Measurements from ENCODE around the gene DCTD. TPM values are rescaled to one million over a fixed set of nuclear protein-coding genes. Genes with fewer than 3 reads are reported as not detected.
"Not testable (repeated sequence)": the region's sequence is repeated elsewhere in the genome, so short reads cannot be mapped to it uniquely, and the experiment has no call there.

The DCTD gene
- total and polyA plus RNA-seq, 2 experiments from 2014 or later = 133 to 170 TPM

DNA sequence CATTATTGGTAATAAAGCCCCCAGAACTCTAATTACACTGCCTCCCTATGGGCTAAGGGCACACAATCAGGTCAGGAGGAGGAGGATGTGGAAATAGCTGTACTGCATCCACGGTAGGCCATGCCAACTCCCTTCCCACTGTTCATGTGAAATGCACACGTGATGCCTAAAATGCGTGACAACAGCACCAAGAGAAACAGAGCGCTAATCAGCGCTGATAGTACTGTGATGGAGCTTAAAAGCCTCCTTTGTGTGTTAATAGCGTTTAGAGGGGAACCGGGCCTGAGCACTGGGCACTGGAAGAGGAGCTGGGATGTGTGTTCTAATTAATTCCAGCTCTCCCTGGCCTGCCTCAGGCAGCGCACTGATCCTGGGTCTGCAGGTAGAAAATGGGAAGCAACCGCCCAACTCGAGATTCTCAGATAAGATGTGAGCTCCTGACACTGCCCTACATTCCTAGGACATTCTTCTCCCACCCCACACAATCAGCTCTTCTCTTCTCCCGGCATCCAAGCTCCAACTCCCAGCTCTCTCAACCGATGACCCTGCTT is 12.9 kb downstream of the DCTD start:
- in situ Hi-C loops (cut with MboI) = no loop called here
- no peaks in the 10 kb centered on the region for H4K20me1 ChIP-seq (ENCODE audit: insufficient read depth)
- no peak overlapping the region for H3K27ac ChIP-seq
- DNase-seq = no peak
- no peak overlapping the region for H2AFZ ChIP-seq
- H3K4me2 ChIP-seq (ENCODE audit: unreplicated experiment) = no peak overlapping the region
- peaks cover 89% of the 10 kb centered on the region for H3K79me2 ChIP-seq (ENCODE audit: insufficient read depth)
- H3F3A ChIP-seq (ENCODE audit: insufficient read depth) = 0 out of 2 replicates have a peak, but pooled peaks cover 5% of the 10 kb centered on the region
- no peaks in the 10 kb centered on the region for H3K9me2 ChIP-seq (ENCODE audit: insufficient read depth)
- H3K36me3 ChIP-seq (ENCODE audit: low read depth) = peaks cover 43% of the 10 kb centered on the region
- no peaks in the 10 kb centered on the region for H3K9me3 ChIP-seq (ENCODE audit: low read depth)
- no peak overlapping the region for H3K9ac ChIP-seq
- no peaks in the 10 kb centered on the region for H3K4me1 ChIP-seq (ENCODE audit: insufficient read depth)
- no peaks in the 10 kb centered on the region for H3K27me3 ChIP-seq (replicated peaks; ENCODE audit: insufficient read depth)
- WGBS, 2 experiments (ENCODE audit: low coverage in 1 of 2, low lambda C conversion rate in 2 of 2, missing lambda C conversion rate in 2 of 2) = 74 to 76% methylated on average over 11 to 12 of the region's 12 CpGs
- TF ChIP-seq EZH2phosphoT487 (IDR thresholded peaks at IDR 0.05; ENCODE audit: insufficient read depth, low read depth) (no peak), EZH2 (IDR thresholded peaks at IDR 0.05; ENCODE audit: insufficient read depth, poor library complexity, severe bottlenecking) (no peak)
- no peak overlapping the region for H3K4me3 ChIP-seq

- H4K20me1 ChIP-seq (ENCODE audit: insufficient read depth) = no peaks in the 10 kb centered on the region
- peaks cover 47% of the 10 kb centered on the region for H3K36me3 ChIP-seq (ENCODE audit: low read depth)
- in situ Hi-C loops (cut with MboI) = no loop called here
- DNase-seq = no peak
- peaks cover 89% of the 10 kb centered on the region for H3K79me2 ChIP-seq (ENCODE audit: insufficient read depth)
- WGBS, 2 experiments (ENCODE audit: low coverage in 1 of 2, low lambda C conversion rate in 2 of 2, missing lambda C conversion rate in 2 of 2) = 92 to 93% methylated on average over 9 of the region's 9 CpGs
- no peak for TF ChIP-seq EZH2 (IDR thresholded peaks at IDR 0.05; ENCODE audit: insufficient read depth, poor library complexity, severe bottlenecking)
- no peak for TF ChIP-seq EZH2phosphoT487 (IDR thresholded peaks at IDR 0.05; ENCODE audit: insufficient read depth, low read depth)
- 0 out of 2 replicates have a peak, but pooled peaks cover 5% of the 10 kb centered on the region for H3F3A ChIP-seq (ENCODE audit: insufficient read depth)
- no peaks in the 10 kb centered on the region for H3K27me3 ChIP-seq (replicated peaks; ENCODE audit: insufficient read depth)
- H3K9ac ChIP-seq = no peak overlapping the region
- H3K4me2 ChIP-seq (ENCODE audit: unreplicated experiment) = no peak overlapping the region
- H2AFZ ChIP-seq = no peak overlapping the region
- no peak overlapping the region for H3K27ac ChIP-seq
- no peaks in the 10 kb centered on the region for H3K9me2 ChIP-seq (ENCODE audit: insufficient read depth)
- no peaks in the 10 kb centered on the region for H3K4me1 ChIP-seq (ENCODE audit: insufficient read depth)
- no peaks in the 10 kb centered on the region for H3K9me3 ChIP-seq (ENCODE audit: low read depth)
- H3K4me3 ChIP-seq = no peak overlapping the region
Observed at GRCh38 chr4:182903013-182903412, 14.2 kb downstream of the DCTD start.

- WGBS, 2 experiments (ENCODE audit: low coverage in 1 of 2, low lambda C conversion rate in 2 of 2, missing lambda C conversion rate in 2 of 2) = 90 to 94% methylated on average over 9 of the region's 9 CpGs
- H2AFZ ChIP-seq = no peak overlapping the region
- H3K4me3 ChIP-seq = no peak overlapping the region
- H3K9ac ChIP-seq = no peak overlapping the region
- H3K4me1 ChIP-seq (ENCODE audit: insufficient read depth) = no peaks in the 10 kb centered on the region
- H3K27me3 ChIP-seq (replicated peaks; ENCODE audit: insufficient read depth) = no peaks in the 10 kb centered on the region
- peaks cover 33% of the 10 kb centered on the region for H3K36me3 ChIP-seq (ENCODE audit: low read depth)
- H3K27ac ChIP-seq = no peak overlapping the region
- no peak overlapping the region for H3K4me2 ChIP-seq (ENCODE audit: unreplicated experiment)
- H4K20me1 ChIP-seq (ENCODE audit: insufficient read depth) = no peaks in the 10 kb centered on the region
- H3K9me2 ChIP-seq (ENCODE audit: insufficient read depth) = no peaks in the 10 kb centered on the region
- no peaks in the 10 kb centered on the region for H3K9me3 ChIP-seq (ENCODE audit: low read depth)
- TF ChIP-seq EZH2phosphoT487 (IDR thresholded peaks at IDR 0.05; ENCODE audit: insufficient read depth, low read depth) = no peak
- TF ChIP-seq EZH2 (IDR thresholded peaks at IDR 0.05; ENCODE audit: insufficient read depth, poor library complexity, severe bottlenecking) = no peak
- H3F3A ChIP-seq (ENCODE audit: insufficient read depth) = 0 out of 2 replicates have a peak, but pooled peaks cover 5% of the 10 kb centered on the region
- no peak for DNase-seq
- peaks cover 78% of the 10 kb centered on the region for H3K79me2 ChIP-seq (ENCODE audit: insufficient read depth)
- in situ Hi-C loops (cut with MboI) = no loop called here
Observed at GRCh38 chr4:182901337-182901736, 15.8 kb downstream of the DCTD start.

DNA sequence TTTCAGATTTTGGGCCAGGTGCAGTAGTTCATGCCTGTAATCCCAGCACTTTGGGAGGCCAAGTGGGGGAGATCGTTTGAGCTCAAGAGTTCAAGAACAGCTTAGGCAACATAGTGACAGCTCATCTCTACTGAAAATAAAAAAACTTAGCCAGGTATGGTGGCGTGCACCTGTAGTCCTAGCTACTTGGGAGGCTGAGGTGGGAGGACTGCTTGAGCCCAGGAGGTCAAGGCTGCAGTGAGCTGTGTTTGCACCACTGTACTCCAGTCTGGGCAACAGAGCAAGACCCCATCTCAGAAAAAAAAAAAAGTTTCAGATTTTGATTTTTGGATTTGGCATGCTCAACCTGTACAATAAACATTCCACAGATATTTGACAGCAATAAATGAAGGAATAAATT is 17.2 kb downstream of the DCTD start:
- 90 to 98% methylated on average over 2 of the region's 2 CpGs for WGBS, 2 experiments (ENCODE audit: low coverage in 1 of 2, low lambda C conversion rate in 2 of 2, missing lambda C conversion rate in 2 of 2)
- H3K27me3 ChIP-seq (replicated peaks; ENCODE audit: insufficient read depth); H3K4me3 ChIP-seq; H3F3A ChIP-seq (ENCODE audit: insufficient read depth); DNase-seq; H3K9me2 ChIP-seq (ENCODE audit: insufficient read depth); H4K20me1 ChIP-seq (ENCODE audit: insufficient read depth); H3K4me1 ChIP-seq (ENCODE audit: insufficient read depth); H3K9me3 ChIP-seq (ENCODE audit: low read depth); H2AFZ ChIP-seq; H3K4me2 ChIP-seq (ENCODE audit: unreplicated experiment); H3K27ac ChIP-seq; H3K9ac ChIP-seq; in situ Hi-C loops (cut with MboI): not testable (repeated sequence)
- Histone ChIP-seq H3K79me2 (ENCODE audit: insufficient read depth) (peaks cover 65% of the 10 kb centered on the region), H3K36me3 (ENCODE audit: low read depth) (peaks cover 29% of the 10 kb centered on the region)

- Histone ChIP-seq H3K36me3 (ENCODE audit: low read depth) (peaks cover 37% of the 10 kb centered on the region), H3K4me1 (ENCODE audit: insufficient read depth) (no peaks in the 10 kb centered on the region), H3K79me2 (ENCODE audit: insufficient read depth) (peaks cover 55% of the 10 kb centered on the region), H3F3A (ENCODE audit: insufficient read depth) (0 out of 2 replicates have a peak, but pooled peaks cover 5% of the 10 kb centered on the region), H3K9me2 (ENCODE audit: insufficient read depth) (no peaks in the 10 kb centered on the region), H2AFZ (no peak overlapping the region), H3K9ac (no peak overlapping the region), H3K4me2 (ENCODE audit: unreplicated experiment) (no peak overlapping the region), H3K27ac (no peak overlapping the region), H4K20me1 (ENCODE audit: insufficient read depth) (no peaks in the 10 kb centered on the region), H3K4me3 (no peak overlapping the region), H3K9me3 (ENCODE audit: low read depth) (no peaks in the 10 kb centered on the region), H3K27me3 (replicated peaks; ENCODE audit: insufficient read depth) (no peaks in the 10 kb centered on the region)
- DNase-seq = no peak
- TF ChIP-seq EZH2phosphoT487 (IDR thresholded peaks at IDR 0.05; ENCODE audit: insufficient read depth, low read depth) (no peak), EZH2 (IDR thresholded peaks at IDR 0.05; ENCODE audit: insufficient read depth, poor library complexity, severe bottlenecking) (no peak)
- in situ Hi-C loops (cut with MboI) = no loop called here
- 87 to 92% methylated on average over 5 of the region's 5 CpGs for WGBS, 2 experiments (ENCODE audit: low coverage in 1 of 2, low lambda C conversion rate in 2 of 2, missing lambda C conversion rate in 2 of 2)
Observed at GRCh38 chr4:182898479-182898799, 18.7 kb downstream of the DCTD start.
